Choroid plexus epithelial cell (primary cell): ENCODE data around the gene GSS.

Experiments
- DNase-seq: peaks from one replicate; pipeline ENCODE4 v3.0.0-alpha.2; 2010; ENCODE audit warnings: low read depth
- H3K4me3 ChIP-seq: 2 replicates; pipeline ENCODE4 v1.5.1; 2011; ENCODE audit warnings: low read depth, mild to moderate bottlenecking, control low read depth, low read length, moderate library complexity
- CTCF ChIP-seq: conservative IDR thresholded peaks from 2 replicates; pipeline ENCODE4 v1.5.1; 2011; ENCODE audit warnings: low read depth, mild to moderate bottlenecking, control low read depth, inconsistent platforms, low read length, moderate library complexity

The GSS gene

GRCh38 chr20:34983089-34983820 lies 27.6 kb upstream of the GSS start:
- H3K4me3 ChIP-seq = no peak overlapping the region
- no peak for TF ChIP-seq CTCF
- DNase-seq = no peak

GRCh38 chr20:34982270-34983088 lies 26.9 kb upstream of the GSS start:
- DNase-seq = no peak
- TF ChIP-seq CTCF = no peak
- no peak overlapping the region for H3K4me3 ChIP-seq

GRCh38 chr20:34980543-34981233 lies 25.1 kb upstream of the GSS start:
- DNase-seq = no peak
- H3K4me3 ChIP-seq = no peak overlapping the region
- TF ChIP-seq CTCF = no peak

- no peak for DNase-seq
- TF ChIP-seq CTCF = no peak
- H3K4me3 ChIP-seq = no peak overlapping the region
Observed at GRCh38 chr20:34979366-34980153, 24.0 kb upstream of the GSS start.

GRCh38 chr20:34978092-34978744 lies 22.6 kb upstream of the GSS start:
- no peak overlapping the region for H3K4me3 ChIP-seq
- DNase-seq = no peak
- TF ChIP-seq CTCF = no peak

- no peak for TF ChIP-seq CTCF
- DNase-seq = no peak
- H3K4me3 ChIP-seq = no peak overlapping the region
Observed at GRCh38 chr20:34977365-34978091, 21.9 kb upstream of the GSS start.
